ENCODE measurements around the gene RALGDS.

Gene RALGDS

GRCh38 chr9:133122605-133122934, 1.5 kb upstream of the RALGDS start:
- DNase-seq (ENCODE audit: extremely low spot score), result no peak
- ChIA-PET POLR2A (no interaction called here), CTCF (interaction anchor here (0.6 to 1.1 kb wide), 2 partner anchors 18 to 22 kb away, joined by 3 to 7 read pairs; no protein-coding TSS in a partner anchor)

GRCh38 chr9:133121915-133122550, 993 bp upstream of the RALGDS start:
- no peak for DNase-seq (ENCODE audit: extremely low spot score)
- ChIA-PET CTCF (interaction anchor here (1.1 kb wide), 1 partner anchor 23 kb away, joined by 7 read pairs; no protein-coding TSS in a partner anchor), POLR2A (no interaction called here)
- TF ChIP-seq FOXM1 (IDR thresholded peaks at IDR 0.05; ENCODE audit: borderline replicate concordance) (no peak), TARDBP (IDR thresholded peaks at IDR 0.05) (no peak), PKNOX1 (IDR thresholded peaks at IDR 0.05) (no peak), FOXA1 (IDR thresholded peaks at IDR 0.05) (no peak), ZNF384 (IDR thresholded peaks at IDR 0.05) (no peak), FOXK2 (IDR thresholded peaks at IDR 0.05) (no peak), SP1 (IDR thresholded peaks at IDR 0.05) (no peak), HDGF (IDR thresholded peaks at IDR 0.05; ENCODE audit: borderline replicate concordance) (no peak), ELF4 (IDR thresholded peaks at IDR 0.05) (no peak)

More at GRCh38 chr9:133122605-133122934, 1.5 kb upstream of the RALGDS start:
- TF ChIP-seq TARDBP (IDR thresholded peaks at IDR 0.05) (no peak), FOXA1 (IDR thresholded peaks at IDR 0.05) (no peak), LEF1 (IDR thresholded peaks at IDR 0.05; ENCODE audit: borderline replicate concordance) (no peak), FOXM1 (IDR thresholded peaks at IDR 0.05; ENCODE audit: borderline replicate concordance) (no peak), SUZ12 (IDR thresholded peaks at IDR 0.05) (no peak), PKNOX1 (IDR thresholded peaks at IDR 0.05) (no peak), BHLHE40 (IDR thresholded peaks at IDR 0.05; ENCODE audit: borderline replicate concordance) (no peak), ZNF384 (IDR thresholded peaks at IDR 0.05) (no peak), CTBP1 (IDR thresholded peaks at IDR 0.05; ENCODE audit: borderline replicate concordance) (no peak), FOXK2 (IDR thresholded peaks at IDR 0.05) (no peak), ARNT (IDR thresholded peaks at IDR 0.05) (no peak), HDGF (IDR thresholded peaks at IDR 0.05; ENCODE audit: borderline replicate concordance) (no peak), NFRKB (IDR thresholded peaks at IDR 0.05) (no peak), ELF4 (IDR thresholded peaks at IDR 0.05) (no peak), SP1 (IDR thresholded peaks at IDR 0.05) (no peak), L3MBTL2 (conservative IDR thresholded peaks at IDR 0.05) (no peak)

- ChIA-PET POLR2A (no interaction called here), CTCF (no interaction called here)
- DNase-seq (ENCODE audit: extremely low spot score), result no peak
- TF ChIP-seq TARDBP (IDR thresholded peaks at IDR 0.05) (no peak), ELF4 (IDR thresholded peaks at IDR 0.05) (no peak), ARNT (IDR thresholded peaks at IDR 0.05) (no peak), PKNOX1 (IDR thresholded peaks at IDR 0.05) (no peak)
These were observed 391 bp downstream of the RALGDS start for GRCh38 chr9:133120501-133121197.

- CTCF ChIA-PET, result no interaction called here
- TF ChIP-seq NFRKB (IDR thresholded peaks at IDR 0.05) (no peak), SP1 (IDR thresholded peaks at IDR 0.05) (no peak), PKNOX1 (IDR thresholded peaks at IDR 0.05) (no peak), ELF4 (IDR thresholded peaks at IDR 0.05) (no peak), BHLHE40 (IDR thresholded peaks at IDR 0.05; ENCODE audit: borderline replicate concordance) (no peak), ZNF384 (IDR thresholded peaks at IDR 0.05) (no peak), ARNT (IDR thresholded peaks at IDR 0.05) (no peak), FOXA1 (IDR thresholded peaks at IDR 0.05) (no peak)
- DNase-seq (ENCODE audit: extremely low spot score), result no peak
- POLR2A ChIA-PET, result no interaction called here
These were observed 1.1 kb downstream of the RALGDS start for GRCh38 chr9:133119846-133120500.

- no peak for DNase-seq (ENCODE audit: extremely low spot score)
- TF ChIP-seq HDGF (IDR thresholded peaks at IDR 0.05; ENCODE audit: borderline replicate concordance), result no peak
- no peak for TF ChIP-seq SUZ12 (IDR thresholded peaks at IDR 0.05)
- no peak for TF ChIP-seq BHLHE40 (IDR thresholded peaks at IDR 0.05; ENCODE audit: borderline replicate concordance)
- ChIA-PET CTCF (interaction anchor here (1.1 to 1.2 kb wide), 2 partner anchors 16 to 25 kb away, joined by 3 to 4 read pairs; no protein-coding TSS in a partner anchor), POLR2A (interaction anchor here (0.8 to 1.6 kb wide), 2 partner anchors 25 to 252 kb away, joined by 3 read pairs; no protein-coding TSS in a partner anchor)
These were observed 1.8 kb downstream of the RALGDS start for GRCh38 chr9:133119103-133119845.

Measured in HEK293T (cell line).